Measurements from ENCODE around the gene FAM3B. TPM values are rescaled to one million over a fixed set of nuclear protein-coding genes. Genes with fewer than 3 reads are reported as not detected.

Gene FAM3B
- total RNA-seq, 2 donors from 2014 or later = 1.5 to 11.8 TPM

GRCh38 chr21:41370840-41371684 is 54.5 kb downstream of the FAM3B start:
- no peak for ATAC-seq (ENCODE audit: insufficient number of reproducible peaks, low FRiP score, low read depth)
- Histone ChIP-seq H3K27ac (no peak overlapping the region), H3K4me3 (no peak overlapping the region)

GRCh38 chr21:41371685-41372030 is 55.1 kb downstream of the FAM3B start:
- Histone ChIP-seq H3K27me3 (replicated peaks; ENCODE audit: insufficient read depth) (no peaks in the 10 kb centered on the region), H3K27ac (no peak overlapping the region), H3K9me3 (no peaks in the 10 kb centered on the region), H3K36me3 (no peaks in the 10 kb centered on the region), H3K4me3 (no peak overlapping the region), H3K4me1 (ENCODE audit: control insufficient read depth in 1 of 2, low read depth in 2 of 2) (peaks cover 3 to 13% of the 10 kb centered on the region in 2 donors)
- DNase-seq (ENCODE audit: low spot score) (no peak), ATAC-seq (ENCODE audit: insufficient number of reproducible peaks, low FRiP score, low read depth) (no peak)
- TF ChIP-seq, protein P1, sequence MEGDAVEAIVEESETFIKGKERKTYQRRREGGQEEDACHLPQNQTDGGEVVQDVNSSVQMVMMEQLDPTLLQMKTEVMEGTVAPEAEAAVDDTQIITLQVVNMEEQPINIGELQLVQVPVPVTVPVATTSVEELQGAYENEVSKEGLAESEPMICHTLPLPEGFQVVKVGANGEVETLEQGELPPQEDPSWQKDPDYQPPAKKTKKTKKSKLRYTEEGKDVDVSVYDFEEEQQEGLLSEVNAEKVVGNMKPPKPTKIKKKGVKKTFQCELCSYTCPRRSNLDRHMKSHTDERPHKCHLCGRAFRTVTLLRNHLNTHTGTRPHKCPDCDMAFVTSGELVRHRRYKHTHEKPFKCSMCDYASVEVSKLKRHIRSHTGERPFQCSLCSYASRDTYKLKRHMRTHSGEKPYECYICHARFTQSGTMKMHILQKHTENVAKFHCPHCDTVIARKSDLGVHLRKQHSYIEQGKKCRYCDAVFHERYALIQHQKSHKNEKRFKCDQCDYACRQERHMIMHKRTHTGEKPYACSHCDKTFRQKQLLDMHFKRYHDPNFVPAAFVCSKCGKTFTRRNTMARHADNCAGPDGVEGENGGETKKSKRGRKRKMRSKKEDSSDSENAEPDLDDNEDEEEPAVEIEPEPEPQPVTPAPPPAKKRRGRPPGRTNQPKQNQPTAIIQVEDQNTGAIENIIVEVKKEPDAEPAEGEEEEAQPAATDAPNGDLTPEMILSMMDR (IDR thresholded peaks at IDR 0.05) = no peak

More at GRCh38 chr21:41370840-41371684, 54.5 kb downstream of the FAM3B start:
- no peak for DNase-seq (ENCODE audit: low spot score)
- TF ChIP-seq, protein P1 (IDR thresholded peaks at IDR 0.05) = no peak
- Histone ChIP-seq H3K9me3 (no peaks in the 10 kb centered on the region), H3K36me3 (no peaks in the 10 kb centered on the region), H3K4me1 (ENCODE audit: control insufficient read depth in 1 of 2, low read depth in 2 of 2) (peaks cover 3 to 13% of the 10 kb centered on the region in 2 donors), H3K27me3 (replicated peaks; ENCODE audit: insufficient read depth) (no peaks in the 10 kb centered on the region)

- ATAC-seq (ENCODE audit: insufficient number of reproducible peaks, low FRiP score, low read depth) (no peak), DNase-seq (ENCODE audit: low spot score) (no peak)
- H3K9me3 ChIP-seq = no peaks in the 10 kb centered on the region
- H3K36me3 ChIP-seq = no peaks in the 10 kb centered on the region
- no peaks in the 10 kb centered on the region for H3K27me3 ChIP-seq (replicated peaks; ENCODE audit: insufficient read depth)
- no peak overlapping the region for H3K4me3 ChIP-seq
- H3K4me1 ChIP-seq (ENCODE audit: control insufficient read depth in 1 of 2, low read depth in 2 of 2) = peaks cover 3 to 13% of the 10 kb centered on the region in 2 donors
- H3K27ac ChIP-seq = no peak overlapping the region
- TF ChIP-seq, protein P1 (IDR thresholded peaks at IDR 0.05) = no peak
Measured at GRCh38 chr21:41373253-41373652, 56.7 kb downstream of the FAM3B start.

DNA sequence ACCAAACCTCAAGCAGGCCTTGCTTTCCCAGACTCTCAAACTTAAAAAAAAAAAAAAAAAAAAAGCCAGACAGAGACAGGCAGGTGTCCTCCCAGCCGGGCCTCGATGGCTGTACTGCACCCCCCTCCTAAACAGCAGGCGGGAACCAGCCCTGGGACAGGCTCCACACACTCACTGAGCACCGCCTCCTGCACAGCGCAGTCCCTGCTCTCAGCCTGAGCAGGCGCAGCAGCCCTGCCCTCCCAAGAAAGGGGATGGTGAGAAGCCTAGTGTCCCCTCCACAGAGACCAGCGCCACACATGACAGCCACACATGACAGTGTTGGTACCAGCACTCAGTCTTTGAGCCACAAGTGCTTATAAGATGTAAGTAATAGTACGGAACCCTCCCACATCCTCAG is 57.2 kb downstream of the FAM3B start:
- no peaks in the 10 kb centered on the region for H3K27me3 ChIP-seq (replicated peaks; ENCODE audit: insufficient read depth)
- H3K27ac ChIP-seq = no peak overlapping the region
- no peaks in the 10 kb centered on the region for H3K36me3 ChIP-seq
- no peak overlapping the region for H3K4me3 ChIP-seq
- no peak for DNase-seq (ENCODE audit: low spot score)
- TF ChIP-seq, protein P1 (IDR thresholded peaks at IDR 0.05) = no peak
- ATAC-seq (ENCODE audit: insufficient number of reproducible peaks, low FRiP score, low read depth) = no peak
- no peaks in the 10 kb centered on the region for H3K9me3 ChIP-seq
- peaks cover 1 to 12% of the 10 kb centered on the region in 2 donors for H3K4me1 ChIP-seq (ENCODE audit: control insufficient read depth in 1 of 2, low read depth in 2 of 2)

DNA sequence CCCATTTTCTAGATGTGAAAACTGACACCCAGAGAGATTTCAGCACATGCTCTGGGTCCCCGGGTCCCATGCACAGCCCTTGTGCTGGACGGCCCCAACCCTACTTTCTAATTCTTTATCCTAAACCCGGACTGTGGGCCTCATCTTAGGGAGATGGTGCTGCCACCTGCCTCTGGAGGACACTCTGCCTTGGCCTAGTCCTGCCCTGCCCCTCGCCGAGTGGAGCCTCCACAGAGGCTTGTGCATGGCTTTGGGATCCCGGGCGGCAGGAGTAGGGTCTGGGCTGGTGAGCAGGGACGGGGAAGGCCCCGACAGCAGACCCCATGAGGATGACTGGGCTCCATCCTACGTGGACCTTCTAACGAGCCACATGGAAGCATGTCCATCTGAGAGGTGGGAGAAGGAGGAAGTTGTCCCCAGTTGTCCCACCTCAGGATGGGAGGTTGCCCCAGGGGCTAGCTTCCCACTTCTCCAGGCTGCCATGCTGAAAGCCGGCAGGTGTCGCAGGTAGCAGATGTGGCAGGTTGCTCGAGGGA is 57.6 kb downstream of the FAM3B start:
- Histone ChIP-seq H3K9me3 (no peaks in the 10 kb centered on the region), H3K27me3 (replicated peaks; ENCODE audit: insufficient read depth) (no peaks in the 10 kb centered on the region), H3K4me3 (no peak overlapping the region), H3K4me1 (ENCODE audit: control insufficient read depth in 1 of 2, low read depth in 2 of 2) (peaks cover 0 to 7% of the 10 kb centered on the region in 2 donors), H3K36me3 (no peaks in the 10 kb centered on the region), H3K27ac (no peak overlapping the region)
- DNase-seq (ENCODE audit: low spot score) = no peak
- TF ChIP-seq, protein P1 (IDR thresholded peaks at IDR 0.05) = no peak
- ATAC-seq (ENCODE audit: insufficient number of reproducible peaks, low FRiP score, low read depth) = no peak

Data from thoracic aorta (tissue), 2 donors.